ENCODE data around the gene MED28. TPM values are rescaled to one million over a fixed set of nuclear protein-coding genes. Genes with fewer than 3 reads are reported as not detected.

The MED28 gene
- total RNA-seq, 8 experiments from 2014 or later, result 21.6 to 58.0 (median 29.2) TPM

Other genes with a start within 250 kb of the MED28 start
- gene QDPR, start 102.6 kb upstream of the MED28 start, total RNA-seq, result 10 to 100 TPM in 6 of 8 experiments, 1 to 10 TPM in 2; 8.5 to 25.2 (median 16.3) TPM
- not detected for gene CLRN2, start 99.5 kb upstream of the MED28 start, total RNA-seq
- gene LAP3, start 37.4 kb upstream of the MED28 start, total RNA-seq, result 100 to 1,000 TPM in 2 of 8 experiments, 10 to 100 TPM in 6; 17.6 to 129 (median 55.4) TPM
- 1 to 10 TPM in 2 of 8 experiments, under 1 TPM in 5, not detected in 1; 0.21 to 3.2 (median 0.64) TPM for gene FAM184B, start 167.0 kb downstream of the MED28 start, total RNA-seq
- 10 to 100 TPM; 30.1 to 87.1 (median 44.5) TPM for gene DCAF16, start 196.1 kb downstream of the MED28 start, total RNA-seq
- 10 to 100 TPM in 3 of 8 experiments, 1 to 10 TPM in 4, under 1 TPM in 1; 0.97 to 36.7 (median 2.0) TPM for gene NCAPG, start 196.3 kb downstream of the MED28 start, total RNA-seq

Measured in motor neuron (in vitro differentiated cells).